PC-9 (cell line): ENCODE measurements around the gene YIPF5. TPM values are rescaled to one million over a fixed set of nuclear protein-coding genes. Genes with fewer than 3 reads are reported as not detected.
A peak's percentile ranks its signal among the peaks of the same experiment; 100 is the strongest.

ENCODE experiments used
- Bru-seq: library from RNA; stranded (reverse); fragments of 400-500 nt; gene quantifications from one replicate; lab custom pipeline; 2021; lab: Mats Ljungman, UMichigan
- BruChase-seq, 2 experiments: library from RNA; stranded (reverse); fragments of 400-500 nt; gene quantifications; one replicate each; lab custom pipeline; 2021; lab: Mats Ljungman, UMichigan
- BruUV-seq: library from RNA; stranded (reverse); fragments of 400-500 nt; replicated peaks from 2 replicates; lab custom pipeline; 2021; lab: Mats Ljungman, UMichigan
- CTCF ChIA-PET: fragments of 300-600 bp; sonication (Branson Sonifier 250); formaldehyde crosslinking; loops from one replicate; lab custom pipeline; 2022; ENCODE audit warnings: antibody characterized with exemption; lab: Charles Lee
- POLR2A ChIA-PET: fragments of 300-600 bp; sonication (Branson Sonifier 250); formaldehyde crosslinking; loops from one replicate; lab custom pipeline; 2022; ENCODE audit warnings: antibody characterized with exemption; ENCODE audit not compliant: unreplicated experiment; lab: Charles Lee
- DNase-seq, 2 experiments: peaks; one replicate each; pipeline versions ENCODE4 v3.0.0 to v3.0.0-alpha.2; 2015 to 2022; ENCODE audit warnings: mixed read lengths in 1 of 2
- H2AFZ ChIP-seq: fragments of 200-600 bp; sonication (generic); 2 replicates; pipeline ENCODE4 v1.8.1; 2017; ENCODE audit warnings: antibody characterized with exemption
- H3F3A ChIP-seq: fragments of 200-600 bp; sonication (generic); 2 replicates; pipeline ENCODE4 v1.8.1; 2017; ENCODE audit warnings: antibody characterized with exemption, mild to moderate bottlenecking, low read depth; ENCODE audit not compliant: insufficient read depth
- H3K27ac ChIP-seq: fragments of 200-600 bp; sonication (generic); 2 replicates; pipeline ENCODE4 v1.6.1; 2016; ENCODE audit warnings: mixed run types
- H3K27me3 ChIP-seq: fragments of 200-600 bp; sonication (generic); 2 replicates; pipeline ENCODE4 v1.6.1; 2016; ENCODE audit warnings: low read depth, mixed run types; ENCODE audit not compliant: insufficient read depth
- H3K36me3 ChIP-seq: fragments of 200-600 bp; sonication (generic); 2 replicates; pipeline ENCODE4 v1.6.1; 2016; ENCODE audit warnings: low read depth, mixed run types
- H3K4me1 ChIP-seq: fragments of 200-600 bp; sonication (generic); replicated peaks from 2 replicates; pipeline ENCODE4 v1.6.1; 2016; ENCODE audit warnings: mixed run types; ENCODE audit not compliant: insufficient read depth
- H3K4me2 ChIP-seq: fragments of 200-600 bp; sonication (generic); 2 replicates; pipeline ENCODE4 v1.6.1; 2017; ENCODE audit warnings: mixed run types
- H3K4me3 ChIP-seq: fragments of 200-600 bp; sonication (generic); 2 replicates; pipeline ENCODE4 v1.6.1; 2016; ENCODE audit warnings: mixed run types
- H3K79me2 ChIP-seq: fragments of 200-600 bp; sonication (generic); 2 replicates; pipeline ENCODE4 v1.6.1; 2017; ENCODE audit warnings: low read depth, mixed run types
- H3K9me2 ChIP-seq: fragments of 200-600 bp; sonication (generic); 2 replicates; pipeline ENCODE4 v1.8.1; 2017; ENCODE audit warnings: mild to moderate bottlenecking; ENCODE audit not compliant: insufficient read depth
- H3K9me3 ChIP-seq: fragments of 200-600 bp; sonication (generic); 2 replicates; pipeline ENCODE4 v1.8.1; 2016; ENCODE audit warnings: low read depth; ENCODE audit not compliant: insufficient read depth
- H4K20me1 ChIP-seq: fragments of 200-600 bp; sonication (generic); 2 replicates; pipeline ENCODE4 v1.8.1; 2017; ENCODE audit not compliant: insufficient read depth
- CTCF ChIP-seq: fragments of 200-600 bp; sonication (generic); conservative IDR thresholded peaks from 2 replicates; pipeline ENCODE4 v1.6.1; 2017; ENCODE audit warnings: mixed run types, antibody characterized with exemption, mild to moderate bottlenecking, moderate library complexity
- EZH2 ChIP-seq: fragments of 200-600 bp; sonication (generic); IDR thresholded peaks from 2 replicates; pipeline ENCODE4 v1.8.0; 2017; ENCODE audit warnings: antibody characterized with exemption, low read depth
- intact Hi-C: fragments of 100-400 bp; cut with micrococcal nuclease; formaldehyde crosslinking; loops from one replicate; pipeline ENCODE4 v1.10.0; 2022; ENCODE audit not compliant: unreplicated experiment
- long read RNA-seq: library from polyadenylated mRNA; stranded (forward); transcript quantifications from one replicate; pipeline ENCODE4 v2.0.0, GENCODE V29; 2022
- total RNA-seq: library from RNA; stranded (reverse); gene quantifications from 2 replicates; pipeline ENCODE4 v1.2.3, GENCODE V29; 2021

Gene YIPF5
- total RNA-seq: 35.9 and 65.8 TPM in 2 replicates
- percentile 91 among the genes with signal in this experiment for Bru-seq, nascent RNA
- BruChase-seq, experiment 1, labeled RNA remaining after a 2-hour chase: percentile 92 among the genes with signal in this experiment
- percentile 96 among the genes with signal in this experiment for BruChase-seq, experiment 2, labeled RNA remaining after a 6-hour chase
- long read RNA-seq, transcript YIPF5-201 (6 exons, 3,147 nt): major isoform, 121 of 132 reads
- long read RNA-seq, partial matches to known transcripts: 4 of 132 reads
- long read RNA-seq, other reads (novel, unspliced or antisense): 6 of 132 reads

- DNase-seq: peak; percentile 95 to 98
- H3K4me2 ChIP-seq: peak within 1 kb of the TSS; percentile 94
- peaks cover 39% of the 10 kb centered on the region for H3K79me2 ChIP-seq
- no peaks in the 10 kb centered on the region for H3K27me3 ChIP-seq
- no peaks in the 10 kb centered on the region for H3K9me2 ChIP-seq
- H3K36me3 ChIP-seq: peaks cover 17% of the 10 kb centered on the region; the same call in 1 of the 2 replicates
- peak within 1 kb of the TSS; percentile 87 for H2AFZ ChIP-seq
- H3K27ac ChIP-seq: peak within 1 kb of the TSS; percentile 16; the same call in 1 of the 2 replicates
- no TSS peak for BruUV-seq
- H3F3A ChIP-seq: no peaks in the 10 kb centered on the region
- peaks cover 17% of the 10 kb centered on the region for H3K4me1 ChIP-seq
- intact Hi-C loops: loop anchor here (10.0 kb wide), 1 partner anchor 766 kb away; the partner anchor contains the start of gene NR3C1
- POLR2A ChIA-PET: interaction anchor here (0.6 to 0.7 kb wide), 4 partner anchors 897 to 1825 kb away, joined by 3 to 6 read pairs (median 4); no protein-coding TSS in a partner anchor
- CTCF ChIA-PET: interaction anchor here (0.7 to 1.2 kb wide), 2 partner anchors 28 to 34 kb away, joined by 3 read pairs; no protein-coding TSS in a partner anchor
- H4K20me1 ChIP-seq: no peaks in the 10 kb centered on the region
- no peak for TF ChIP-seq CTCF
- TF ChIP-seq EZH2: no peak
- H3K9me3 ChIP-seq: no peaks in the 10 kb centered on the region
- H3K4me3 ChIP-seq: peak within 1 kb of the TSS; percentile 87
These were observed at the start of gene YIPF5, which contains the start of gene KCTD16 for GRCh38 chr5:144170276-144171024. Gene YIPF5, minus strand, starts transcription at chr5:144170659. Its CDS starts 704 bp downstream, at chr5:144169955. Gene KCTD16, plus strand, starts transcription at chr5:144170873.

DNA sequence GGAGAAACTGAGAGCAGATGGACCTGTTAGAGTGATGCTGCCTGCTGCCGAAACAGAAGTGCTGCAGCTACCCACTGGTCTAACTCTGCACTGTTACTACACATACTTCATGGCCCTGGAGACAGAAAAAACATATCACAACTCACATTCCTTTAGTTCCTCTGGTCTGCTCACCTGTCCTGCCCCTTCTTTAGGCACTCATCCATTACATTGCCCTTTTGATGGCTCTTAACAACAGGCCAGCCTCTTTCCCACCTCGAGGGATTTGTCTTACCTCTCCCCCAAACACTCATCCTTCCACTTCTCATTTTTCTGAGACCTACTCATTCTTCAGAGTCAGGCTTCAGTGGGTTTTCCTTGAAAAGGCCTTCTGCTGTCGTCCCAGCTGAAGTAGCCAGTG is 49.4 kb upstream of the YIPF5 start:
- Histone ChIP-seq H3K9me2 (no peaks in the 10 kb centered on the region), H3K27me3 (peaks cover 18% of the 10 kb centered on the region), H2AFZ (no peak overlapping the region), H3K4me1 (no peaks in the 10 kb centered on the region), H4K20me1 (no peaks in the 10 kb centered on the region), H3K27ac (no peak overlapping the region), H3K79me2 (no peaks in the 10 kb centered on the region), H3K9me3 (no peaks in the 10 kb centered on the region), H3F3A (no peaks in the 10 kb centered on the region), H3K4me3 (no peak overlapping the region), H3K36me3 (no peaks in the 10 kb centered on the region), H3K4me2 (no peak overlapping the region)
- no peak for TF ChIP-seq EZH2
- no peak for TF ChIP-seq CTCF
- ChIA-PET POLR2A (no interaction called here), CTCF (no interaction called here)
- DNase-seq: no peak
- intact Hi-C loops: no loop called here
- no TSS peak for BruUV-seq

- H3K27ac ChIP-seq: no peak overlapping the region
- H4K20me1 ChIP-seq: no peaks in the 10 kb centered on the region
- ChIA-PET CTCF (no interaction called here), POLR2A (no interaction called here)
- no peaks in the 10 kb centered on the region for H3K36me3 ChIP-seq
- no TSS peak for BruUV-seq
- H3F3A ChIP-seq: no peaks in the 10 kb centered on the region
- intact Hi-C loops: no loop called here
- H3K27me3 ChIP-seq: peaks cover 85% of the 10 kb centered on the region
- TF ChIP-seq EZH2: no peak
- no peak for TF ChIP-seq CTCF
- no peak overlapping the region for H2AFZ ChIP-seq
- no peak overlapping the region for H3K4me2 ChIP-seq
- no peaks in the 10 kb centered on the region for H3K9me2 ChIP-seq
- no peaks in the 10 kb centered on the region for H3K79me2 ChIP-seq
- no peak for DNase-seq
- no peaks in the 10 kb centered on the region for H3K9me3 ChIP-seq
- no peak overlapping the region for H3K4me3 ChIP-seq
- no peaks in the 10 kb centered on the region for H3K4me1 ChIP-seq
These were observed 40.2 kb upstream of the YIPF5 start for GRCh38 chr5:144210655-144211054.
